PC-9 (cell line): Measurements from ENCODE around the gene GPR35. TPM values are rescaled to one million over a fixed set of nuclear protein-coding genes. Genes with fewer than 3 reads are reported as not detected.

ENCODE experiments used
- BruUV-seq: library from RNA; stranded (reverse); fragments of 400-500 nt; replicated peaks from 2 replicates; lab custom pipeline; 2021; lab: Mats Ljungman, UMichigan
- CTCF ChIA-PET: fragments of 300-600 bp; sonication (Branson Sonifier 250); formaldehyde crosslinking; loops from one replicate; lab custom pipeline; 2022; ENCODE audit warnings: antibody characterized with exemption; lab: Charles Lee
- POLR2A ChIA-PET: fragments of 300-600 bp; sonication (Branson Sonifier 250); formaldehyde crosslinking; loops from one replicate; lab custom pipeline; 2022; ENCODE audit warnings: antibody characterized with exemption; ENCODE audit not compliant: unreplicated experiment; lab: Charles Lee
- DNase-seq, 2 experiments: peaks; one replicate each; pipeline versions ENCODE4 v3.0.0 to v3.0.0-alpha.2; 2015 to 2022; ENCODE audit warnings: mixed read lengths in 1 of 2
- H2AFZ ChIP-seq: fragments of 200-600 bp; sonication (generic); 2 replicates; pipeline ENCODE4 v1.8.1; 2017; ENCODE audit warnings: antibody characterized with exemption
- H3F3A ChIP-seq: fragments of 200-600 bp; sonication (generic); 2 replicates; pipeline ENCODE4 v1.8.1; 2017; ENCODE audit warnings: antibody characterized with exemption, mild to moderate bottlenecking, low read depth; ENCODE audit not compliant: insufficient read depth
- H3K27ac ChIP-seq: fragments of 200-600 bp; sonication (generic); 2 replicates; pipeline ENCODE4 v1.6.1; 2016; ENCODE audit warnings: mixed run types
- H3K27me3 ChIP-seq: fragments of 200-600 bp; sonication (generic); 2 replicates; pipeline ENCODE4 v1.6.1; 2016; ENCODE audit warnings: low read depth, mixed run types; ENCODE audit not compliant: insufficient read depth
- H3K36me3 ChIP-seq: fragments of 200-600 bp; sonication (generic); 2 replicates; pipeline ENCODE4 v1.6.1; 2016; ENCODE audit warnings: low read depth, mixed run types
- H3K4me1 ChIP-seq: fragments of 200-600 bp; sonication (generic); replicated peaks from 2 replicates; pipeline ENCODE4 v1.6.1; 2016; ENCODE audit warnings: mixed run types; ENCODE audit not compliant: insufficient read depth
- H3K4me2 ChIP-seq: fragments of 200-600 bp; sonication (generic); 2 replicates; pipeline ENCODE4 v1.6.1; 2017; ENCODE audit warnings: mixed run types
- H3K4me3 ChIP-seq: fragments of 200-600 bp; sonication (generic); 2 replicates; pipeline ENCODE4 v1.6.1; 2016; ENCODE audit warnings: mixed run types
- H3K79me2 ChIP-seq: fragments of 200-600 bp; sonication (generic); 2 replicates; pipeline ENCODE4 v1.6.1; 2017; ENCODE audit warnings: low read depth, mixed run types
- H3K9me2 ChIP-seq: fragments of 200-600 bp; sonication (generic); 2 replicates; pipeline ENCODE4 v1.8.1; 2017; ENCODE audit warnings: mild to moderate bottlenecking; ENCODE audit not compliant: insufficient read depth
- H3K9me3 ChIP-seq: fragments of 200-600 bp; sonication (generic); 2 replicates; pipeline ENCODE4 v1.8.1; 2016; ENCODE audit warnings: low read depth; ENCODE audit not compliant: insufficient read depth
- H4K20me1 ChIP-seq: fragments of 200-600 bp; sonication (generic); 2 replicates; pipeline ENCODE4 v1.8.1; 2017; ENCODE audit not compliant: insufficient read depth
- CTCF ChIP-seq: fragments of 200-600 bp; sonication (generic); conservative IDR thresholded peaks from 2 replicates; pipeline ENCODE4 v1.6.1; 2017; ENCODE audit warnings: mixed run types, antibody characterized with exemption, mild to moderate bottlenecking, moderate library complexity
- EZH2 ChIP-seq: fragments of 200-600 bp; sonication (generic); IDR thresholded peaks from 2 replicates; pipeline ENCODE4 v1.8.0; 2017; ENCODE audit warnings: antibody characterized with exemption, low read depth
- intact Hi-C: fragments of 100-400 bp; cut with micrococcal nuclease; formaldehyde crosslinking; loops from one replicate; pipeline ENCODE4 v1.10.0; 2022; ENCODE audit not compliant: unreplicated experiment
- total RNA-seq: library from RNA; stranded (reverse); gene quantifications from 2 replicates; pipeline ENCODE4 v1.2.3, GENCODE V29; 2021

Gene GPR35
- total RNA-seq, 1 experiment from 2014 or later = 1.1 TPM

- TF ChIP-seq CTCF (no peak), EZH2 (no peak)
- H3K36me3 ChIP-seq = no peaks in the 10 kb centered on the region
- CTCF ChIA-PET = no interaction called here
- no peaks in the 10 kb centered on the region for H3K4me1 ChIP-seq
- no peaks in the 10 kb centered on the region for H4K20me1 ChIP-seq
- H3K4me3 ChIP-seq = no peak overlapping the region
- no peak for DNase-seq
- POLR2A ChIA-PET = no interaction called here
- no peak overlapping the region for H3K27ac ChIP-seq
- no peak overlapping the region for H2AFZ ChIP-seq
- intact Hi-C loops = no loop called here
- H3K79me2 ChIP-seq = no peaks in the 10 kb centered on the region
- no peak overlapping the region for H3K4me2 ChIP-seq
- H3K9me3 ChIP-seq = peaks cover 9% of the 10 kb centered on the region; the same call in 1 of the 2 replicates
- BruUV-seq = no TSS peak
- no peaks in the 10 kb centered on the region for H3K9me2 ChIP-seq
- H3K27me3 ChIP-seq = peaks cover 44% of the 10 kb centered on the region
- H3F3A ChIP-seq = no peaks in the 10 kb centered on the region
Measured at GRCh38 chr2:240629619-240629967, 4.3 kb downstream of the GPR35 start.

- intact Hi-C loops = no loop called here
- Histone ChIP-seq H3K9me3 (peaks cover 9% of the 10 kb centered on the region; the same call in 1 of the 2 replicates), H3K4me1 (no peaks in the 10 kb centered on the region), H3F3A (no peaks in the 10 kb centered on the region), H3K27me3 (peaks cover 44% of the 10 kb centered on the region), H3K4me3 (no peak overlapping the region), H3K27ac (no peak overlapping the region), H4K20me1 (no peaks in the 10 kb centered on the region), H3K9me2 (no peaks in the 10 kb centered on the region), H3K79me2 (no peaks in the 10 kb centered on the region), H3K36me3 (no peaks in the 10 kb centered on the region), H3K4me2 (no peak overlapping the region), H2AFZ (no peak overlapping the region)
- ChIA-PET CTCF (no interaction called here), POLR2A (no interaction called here)
- DNase-seq = no peak
- TF ChIP-seq CTCF = no peak
- no peak for TF ChIP-seq EZH2
- BruUV-seq = no TSS peak
Measured at GRCh38 chr2:240629968-240630770, 4.9 kb downstream of the GPR35 start.

GRCh38 chr2:240630771-240631547 lies 5.7 kb downstream of the GPR35 start:
- intact Hi-C loops = no loop called here
- Histone ChIP-seq H3K79me2 (no peaks in the 10 kb centered on the region), H3K27ac (no peak overlapping the region), H3F3A (no peaks in the 10 kb centered on the region), H4K20me1 (no peaks in the 10 kb centered on the region), H2AFZ (no peak overlapping the region), H3K36me3 (no peaks in the 10 kb centered on the region), H3K9me3 (peaks cover 9% of the 10 kb centered on the region; the same call in 1 of the 2 replicates), H3K4me1 (no peaks in the 10 kb centered on the region), H3K27me3 (peaks cover 45% of the 10 kb centered on the region), H3K4me2 (no peak overlapping the region), H3K4me3 (no peak overlapping the region), H3K9me2 (no peaks in the 10 kb centered on the region)
- ChIA-PET CTCF (no interaction called here), POLR2A (no interaction called here)
- TF ChIP-seq EZH2 = no peak
- TF ChIP-seq CTCF = no peak
- BruUV-seq = no TSS peak
- DNase-seq = no peak
